ENCODE data around the gene RXFP1.

The RXFP1 gene

DNA sequence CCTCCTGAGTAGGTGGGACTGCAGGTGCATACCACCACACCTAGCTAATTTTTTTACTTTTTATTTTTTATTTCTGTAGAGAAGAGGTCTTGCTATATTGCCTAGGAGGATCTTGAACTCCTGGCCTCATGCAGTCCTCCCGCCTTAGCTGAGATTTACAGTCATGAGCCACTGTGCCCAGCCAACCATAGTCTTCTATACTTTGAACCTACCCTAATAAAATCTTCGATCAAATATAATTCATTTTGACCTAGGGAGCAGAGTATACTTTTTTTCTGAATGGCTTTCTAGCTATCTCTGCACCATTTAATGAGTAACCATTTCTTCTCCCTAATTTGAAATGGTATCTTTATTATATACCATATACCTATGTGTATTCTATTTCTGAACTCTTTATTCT is 157.1 kb downstream of the RXFP1 start:
- H3K4me3 Mint-ChIP-seq, result no peak overlapping the region
- H3K4me1 Mint-ChIP-seq (ENCODE audit: low read depth), result no peaks in the 10 kb centered on the region

DNA sequence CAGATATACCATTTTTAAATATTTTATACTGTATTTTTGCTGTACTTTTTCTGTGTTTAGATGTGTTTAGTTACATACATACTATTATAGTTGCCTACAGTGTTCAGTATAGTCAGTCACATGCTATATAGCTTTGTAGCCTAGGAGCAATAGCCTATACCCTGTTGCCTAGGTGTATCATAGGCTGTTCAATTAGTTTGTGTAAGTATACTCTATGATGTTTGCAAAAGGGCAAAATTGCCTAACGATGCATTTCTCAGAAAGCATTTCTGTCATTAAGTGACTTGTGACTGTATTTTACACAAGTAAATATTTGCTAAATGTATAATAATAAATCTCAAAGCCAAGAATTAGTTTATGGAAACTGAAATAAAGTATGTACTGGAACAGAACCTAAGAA is 159.9 kb downstream of the RXFP1 start:
- Mint-ChIP-seq H3K4me3 (no peak overlapping the region), H3K9me3 (no peaks in the 10 kb centered on the region), H3K36me3 (ENCODE audit: low read depth) (peaks cover 12% of the 10 kb centered on the region), H3K4me1 (ENCODE audit: low read depth) (no peaks in the 10 kb centered on the region), H3K27me3 (no peaks in the 10 kb centered on the region), H3K27ac (no peak overlapping the region)
- intact Hi-C loops (cut with micrococcal nuclease), result no loop called here

More for the DNA sequence above, 157.1 kb downstream of the RXFP1 start:
- no peak overlapping the region for H3K27ac Mint-ChIP-seq
- no peaks in the 10 kb centered on the region for H3K27me3 Mint-ChIP-seq
- no peaks in the 10 kb centered on the region for H3K36me3 Mint-ChIP-seq (ENCODE audit: low read depth)
- intact Hi-C loops (cut with micrococcal nuclease), result no loop called here
- H3K9me3 Mint-ChIP-seq, result no peaks in the 10 kb centered on the region

DNA sequence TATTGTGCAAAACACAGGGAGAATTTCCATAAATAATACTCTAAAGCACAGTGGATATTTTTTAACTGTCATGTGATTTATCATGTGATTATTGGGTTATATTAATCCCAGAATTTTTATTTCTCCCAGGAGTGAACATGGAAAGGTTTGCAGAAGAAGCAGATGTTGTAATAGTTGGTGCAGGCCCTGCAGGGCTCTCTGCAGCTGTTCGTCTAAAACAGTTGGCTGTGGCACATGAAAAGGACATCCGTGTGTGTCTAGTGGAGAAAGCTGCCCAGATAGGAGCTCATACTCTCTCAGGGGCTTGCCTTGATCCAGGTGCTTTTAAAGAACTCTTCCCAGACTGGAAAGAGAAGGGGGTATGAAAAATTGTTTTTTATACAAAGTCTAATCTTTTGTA is 160.4 kb downstream of the RXFP1 start:
- H3K4me1 Mint-ChIP-seq (ENCODE audit: low read depth), result no peaks in the 10 kb centered on the region
- intact Hi-C loops (cut with micrococcal nuclease), result no loop called here
- H3K9me3 Mint-ChIP-seq, result no peaks in the 10 kb centered on the region
- H3K27ac Mint-ChIP-seq, result no peak overlapping the region
- peaks cover 17% of the 10 kb centered on the region for H3K36me3 Mint-ChIP-seq (ENCODE audit: low read depth)
- H3K27me3 Mint-ChIP-seq, result no peaks in the 10 kb centered on the region
- H3K4me3 Mint-ChIP-seq, result no peak overlapping the region

DNA sequence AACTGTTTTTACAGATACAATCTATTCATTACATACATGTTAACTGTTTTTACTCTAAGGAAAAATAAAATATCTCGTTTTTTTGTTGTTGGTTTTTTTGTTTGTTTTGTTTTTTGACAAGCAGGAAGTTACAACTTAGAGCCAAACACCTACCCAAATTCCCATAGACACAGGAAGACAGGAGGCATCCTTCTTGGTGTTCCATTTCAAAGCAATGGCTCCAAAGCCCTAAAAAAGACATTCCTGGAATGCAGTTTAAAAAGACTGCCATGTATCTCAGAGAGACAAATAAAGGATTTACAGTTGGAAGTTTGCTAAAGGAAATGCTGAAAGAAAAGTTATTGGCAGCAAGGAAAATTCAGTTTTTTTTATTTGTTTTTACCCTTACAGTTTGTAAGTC is 167.1 kb downstream of the RXFP1 start:
- no peaks in the 10 kb centered on the region for H3K27me3 Mint-ChIP-seq
- H3K27ac Mint-ChIP-seq, result no peak overlapping the region
- intact Hi-C loops (cut with micrococcal nuclease), result no loop called here
- peaks cover 47% of the 10 kb centered on the region for H3K36me3 Mint-ChIP-seq (ENCODE audit: low read depth)
- no peak overlapping the region for H3K4me3 Mint-ChIP-seq
- H3K9me3 Mint-ChIP-seq, result no peaks in the 10 kb centered on the region
- H3K4me1 Mint-ChIP-seq (ENCODE audit: low read depth), result no peaks in the 10 kb centered on the region

Measured in dendritic cell treated with granulocyte-macrophage colony-stimulating factor and Interleukin-4, amounts not matched to agents 40 ng/mL and 50 ng/mL, for 4 days (primary cell).